NCI-H69 (cell line): ENCODE measurements around the gene CAMK2B.

Experiments used
- DNase-seq: peaks from one replicate; lab custom pipeline; 2025; lab: John Stamatoyannopoulos, UW

The CAMK2B gene

GRCh38 chr7:44229546-44230105 lies 95.8 kb downstream of the CAMK2B start:
- no peak for DNase-seq

- no peak for DNase-seq
Observed at GRCh38 chr7:44228571-44229350, 96.6 kb downstream of the CAMK2B start.

- no peak for DNase-seq
Observed at GRCh38 chr7:44227911-44228310, 97.5 kb downstream of the CAMK2B start.

- peak; percentile 27 for DNase-seq
Observed at GRCh38 chr7:44226396-44226753, 99.0 kb downstream of the CAMK2B start.

- DNase-seq, result peak; percentile 85
Observed at GRCh38 chr7:44225566-44226395, 99.6 kb downstream of the CAMK2B start.

- DNase-seq, result peak; percentile 57
Observed at GRCh38 chr7:44224974-44225565, 100.3 kb downstream of the CAMK2B start.

GRCh38 chr7:44224080-44224973 lies 101.1 kb downstream of the CAMK2B start:
- DNase-seq, result peak; percentile 99

GRCh38 chr7:44223362-44224079 lies 101.9 kb downstream of the CAMK2B start:
- DNase-seq, result peak; percentile 95

- peak; percentile 81 for DNase-seq
Observed at GRCh38 chr7:44222776-44223261, 102.6 kb downstream of the CAMK2B start.

- peak; percentile 84 for DNase-seq
Observed at GRCh38 chr7:44222074-44222473, 103.3 kb downstream of the CAMK2B start.

- no peak for DNase-seq
Observed at GRCh38 chr7:44221231-44221791, 104.1 kb downstream of the CAMK2B start.

- no peak for DNase-seq
Observed at GRCh38 chr7:44220358-44221112, 104.9 kb downstream of the CAMK2B start.

GRCh38 chr7:44220046-44220357 lies 105.4 kb downstream of the CAMK2B start:
- no peak for DNase-seq

- DNase-seq, result no peak
Observed at GRCh38 chr7:44219371-44220045, 105.9 kb downstream of the CAMK2B start.

GRCh38 chr7:44218418-44219201 lies 106.8 kb downstream of the CAMK2B start:
- DNase-seq, result no peak

- no peak for DNase-seq
Observed at GRCh38 chr7:44217852-44218402, 107.5 kb downstream of the CAMK2B start.

GRCh38 chr7:44217223-44217714 lies 108.1 kb downstream of the CAMK2B start:
- no peak for DNase-seq
